Stromal cell of bone marrow (primary cell): Measurements from ENCODE around the gene SGO2.
A peak's percentile ranks its signal among the peaks of the same experiment; 100 is the strongest.
"Not testable (repeated sequence)": the region's sequence is repeated elsewhere in the genome, so short reads cannot be mapped to it uniquely, and the experiment has no call there.

Experiments
- DNase-seq: peaks from one replicate; pipeline ENCODE4 v3.0.0-alpha.2; 2012; ENCODE audit warnings: low read depth

Gene SGO2

GRCh38 chr2:200592406-200593075, 66.5 kb downstream of the SGO2 start:
- no peak for DNase-seq

GRCh38 chr2:200593905-200594304, 67.9 kb downstream of the SGO2 start:
- DNase-seq: no peak

GRCh38 chr2:200595913-200596312, 69.9 kb downstream of the SGO2 start:
- no peak for DNase-seq

GRCh38 chr2:200596774-200597570, 71.0 kb downstream of the SGO2 start:
- DNase-seq: no peak

- DNase-seq: no peak
Measured at GRCh38 chr2:200599206-200599605, 73.2 kb downstream of the SGO2 start.

GRCh38 chr2:200600549-200601225, 74.7 kb downstream of the SGO2 start:
- no peak for DNase-seq

- no peak for DNase-seq
Measured at GRCh38 chr2:200602584-200602983, 76.6 kb downstream of the SGO2 start.

GRCh38 chr2:200603972-200604371, 78.0 kb downstream of the SGO2 start:
- DNase-seq: no peak

GRCh38 chr2:200604571-200605255, 78.7 kb downstream of the SGO2 start:
- no peak for DNase-seq

GRCh38 chr2:200608341-200609027, 82.5 kb downstream of the SGO2 start:
- DNase-seq: no peak

- DNase-seq: peak; percentile 81
Measured at GRCh38 chr2:200609028-200609614, 83.1 kb downstream of the SGO2 start.

GRCh38 chr2:200610217-200610616, 84.2 kb downstream of the SGO2 start:
- DNase-seq: not testable (repeated sequence)

GRCh38 chr2:200613692-200614091, 87.7 kb downstream of the SGO2 start:
- DNase-seq: no peak

- DNase-seq: no peak
Measured at GRCh38 chr2:200614249-200614648, 88.2 kb downstream of the SGO2 start.

GRCh38 chr2:200615247-200615646, 89.2 kb downstream of the SGO2 start:
- DNase-seq: no peak

GRCh38 chr2:200616193-200616592, 90.2 kb downstream of the SGO2 start:
- DNase-seq: no peak

- DNase-seq: no peak
Measured at GRCh38 chr2:200616656-200617055, 90.6 kb downstream of the SGO2 start.

GRCh38 chr2:200617156-200618053, 91.4 kb downstream of the SGO2 start:
- no peak for DNase-seq

GRCh38 chr2:200618054-200618419, 92.0 kb downstream of the SGO2 start:
- no peak for DNase-seq

- peak; percentile 50 for DNase-seq
Measured at GRCh38 chr2:200618590-200619021, 92.6 kb downstream of the SGO2 start.
